ENCODE results near the gene ZFY. TPM values are rescaled to one million over a fixed set of nuclear protein-coding genes. Genes with fewer than 3 reads are reported as not detected.

ZFY gene
- total and polyA plus RNA-seq, 2 of the 8 experiments (the other 6 are each of a cell fraction or from before 2014, with no cell fraction given), result 1.5 to 8.9 TPM

- no peak overlapping the region for H2BK12ac ChIP-seq (ENCODE audit: low read depth, low read length)
- H3K9ac ChIP-seq (replicated peaks in 1 of 4; ENCODE audit: extremely low read depth in 1 of 4, low read depth in 3 of 4, low read length in 3 of 4), result no peak overlapping the region
- WGBS, 2 experiments (ENCODE audit: extremely low coverage in 1 of 2, insufficient coverage in 1 of 2, insufficient read length in 1 of 2, insufficient replicate concordance in 2 of 2, low coverage in 1 of 2, low lambda C conversion rate in 2 of 2, missing lambda C conversion rate in 1 of 2), result 94% methylated on average over 2 of the region's 2 CpGs; no CpG with 5 or more reads in 1 of the 2 experiments
- no peak overlapping the region for H4K8ac ChIP-seq (ENCODE audit: extremely low read depth, insufficient read depth, low read length)
- no peaks in the 10 kb centered on the region for H3K79me1 ChIP-seq (ENCODE audit: low read depth, low read length)
- no peak overlapping the region for H2BK5ac ChIP-seq (ENCODE audit: low read depth, low read length)
- H3K27ac ChIP-seq (ENCODE audit: low read depth, low read length), result no peak overlapping the region
- no peaks in the 10 kb centered on the region for H3K27me3 ChIP-seq (replicated peaks in 1 of 4; ENCODE audit: control insufficient read depth in 3 of 4, extremely low read depth in 1 of 4, insufficient read depth in 3 of 4, low read length in 3 of 4)
- H2AK5ac ChIP-seq (ENCODE audit: low read depth, low read length), result no peak overlapping the region
- DNase-seq (ENCODE audit: low read depth in 1 of 2, low spot score in 2 of 2) (no peak), FAIRE-seq (no peak)
- H2BK20ac ChIP-seq (ENCODE audit: low read length), result no peak overlapping the region
- H4K5ac ChIP-seq (ENCODE audit: insufficient read length, low read depth, low read length), result no peak overlapping the region
- no peak overlapping the region for H3K56ac ChIP-seq (replicated peaks; ENCODE audit: insufficient read length, low read depth, low read length)
- no peak overlapping the region for H2AFZ ChIP-seq (ENCODE audit: low read length)
- H4K20me1 ChIP-seq (replicated peaks in 1 of 2; ENCODE audit: control insufficient read depth in 1 of 2, insufficient read depth in 2 of 2, low read length in 2 of 2), result no peaks in the 10 kb centered on the region
- no peak overlapping the region for H3K4me3 ChIP-seq (ENCODE audit: extremely low read depth in 1 of 4, insufficient read depth in 2 of 4, low read depth in 3 of 4, low read length in 4 of 4)
- no peak overlapping the region for H3K4ac ChIP-seq (replicated peaks; ENCODE audit: insufficient read length, low read depth, low read length)
- no peak overlapping the region for H2BK120ac ChIP-seq (replicated peaks; ENCODE audit: low read depth, low read length)
- no peak overlapping the region for H3K4me2 ChIP-seq (ENCODE audit: insufficient read depth in 1 of 2, low read depth in 2 of 2, low read length in 2 of 2)
- H3K9me3 ChIP-seq (ENCODE audit: insufficient read depth in 2 of 2, low read depth in 1 of 2, low read length in 1 of 2), result no peaks in the 10 kb centered on the region
- no peak overlapping the region for H3K23ac ChIP-seq (ENCODE audit: insufficient read length)
- CTCF ChIA-PET (ENCODE audit: partially characterized antibody), result interaction anchor here (0.6 kb wide), 1 partner anchor 23 kb away, joined by 3 read pairs; no protein-coding TSS in a partner anchor
- H3K4me1 ChIP-seq (replicated peaks in 1 of 4; ENCODE audit: control insufficient read depth in 3 of 4, insufficient read depth in 4 of 4, low read length in 3 of 4), result no peaks in the 10 kb centered on the region
- peaks cover 0 to 4% of the 10 kb centered on the region in 2 experiments; a peak in 1 of 4 replicates for H3K79me2 ChIP-seq (ENCODE audit: control insufficient read depth in 1 of 2, insufficient read depth in 2 of 2, low read length in 2 of 2)
- no peak overlapping the region for H2BK15ac ChIP-seq (ENCODE audit: low read length)
- H3K18ac ChIP-seq (ENCODE audit: extremely low read depth, low read length), result no peak overlapping the region
- no peak overlapping the region for H3K14ac ChIP-seq (ENCODE audit: insufficient read length)
- POLR2A ChIA-PET (ENCODE audit: partially characterized antibody), result no interaction called here
- peaks cover 2 to 8% (median 3%) of the 10 kb centered on the region in 4 experiments; a peak in 5 of 8 replicates for H3K36me3 ChIP-seq (ENCODE audit: control insufficient read depth in 2 of 4, insufficient read depth in 4 of 4, low read length in 3 of 4)
- H3K23me2 ChIP-seq (ENCODE audit: low read depth, low read length), result no peaks in the 10 kb centered on the region
- H4K91ac ChIP-seq (replicated peaks; ENCODE audit: insufficient read length, low read length), result no peak overlapping the region
- TF ChIP-seq GABPA (IDR thresholded peaks at IDR 0.05; ENCODE audit: borderline replicate concordance, insufficient read depth, low read length) (no peak), JUND (IDR thresholded peaks at IDR 0.05; ENCODE audit: low read length) (no peak), NANOG (IDR thresholded peaks at IDR 0.05; ENCODE audit: insufficient read depth, low read depth, low read length, poor library complexity, severe bottlenecking) (no peak), CTBP2 (IDR thresholded peaks at IDR 0.05; ENCODE audit: borderline replicate concordance, insufficient read depth, insufficient read length, low read length) (no peak), EP300 (IDR thresholded peaks at IDR 0.05; ENCODE audit: borderline replicate concordance in 1 of 2, low read depth in 2 of 2, low read length in 2 of 2) (no peak), RNF2 (IDR thresholded peaks at IDR 0.05; ENCODE audit: borderline replicate concordance, low read depth, low read length, missing control alignments, poor library complexity, severe bottlenecking) (no peak), FOSL1 (IDR thresholded peaks at IDR 0.05; ENCODE audit: insufficient read depth, low read depth, low read length) (no peak), JUN (IDR thresholded peaks at IDR 0.05; ENCODE audit: low read depth, low read length) (no peak), USF2 (IDR thresholded peaks at IDR 0.05; ENCODE audit: low read length) (no peak), ASH2L (IDR thresholded peaks at IDR 0.05; ENCODE audit: low read length) (no peak), KDM4A (IDR thresholded peaks at IDR 0.05; ENCODE audit: low read depth, low read length, severe bottlenecking) (no peak), BCL11A (IDR thresholded peaks at IDR 0.05; ENCODE audit: low read depth in 2 of 2, low read length in 2 of 2) (no peak)
These were observed 26.9 kb downstream of the ZFY start for GRCh38 chrY:2962061-2962460.

Data from H1 (cell line).